ENCODE data around the gene ARHGAP28. TPM values are rescaled to one million over a fixed set of nuclear protein-coding genes. Genes with fewer than 3 reads are reported as not detected.
"Not testable (repeated sequence)": the region's sequence is repeated elsewhere in the genome, so short reads cannot be mapped to it uniquely, and the experiment has no call there.

Gene ARHGAP28
- polyA plus RNA-seq, 4 donors: 33.7 to 80.9 (median 65.4) TPM

DNA sequence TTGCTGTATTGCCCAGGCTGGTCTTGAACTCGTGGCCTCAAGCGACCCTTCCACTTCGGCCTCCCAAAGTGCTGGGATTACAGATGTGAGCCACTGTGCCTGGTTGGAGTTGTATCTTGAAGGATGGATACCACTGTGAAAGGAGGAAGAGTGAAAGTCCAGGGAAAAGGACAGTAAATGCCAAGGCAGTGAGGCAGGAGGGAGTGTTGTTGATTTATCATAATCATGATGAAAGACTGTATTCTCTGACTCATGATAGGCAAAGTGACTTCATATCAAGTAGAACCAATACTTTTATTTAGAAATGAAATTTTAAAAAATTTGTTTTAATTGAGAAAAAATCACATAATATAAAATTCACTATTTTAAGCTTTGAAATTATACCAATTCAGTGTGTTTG, 162.3 kb downstream of the ARHGAP28 start:
- DNase-seq (ENCODE audit: low read depth in 4 of 4, low spot score in 3 of 4): no peak

DNA sequence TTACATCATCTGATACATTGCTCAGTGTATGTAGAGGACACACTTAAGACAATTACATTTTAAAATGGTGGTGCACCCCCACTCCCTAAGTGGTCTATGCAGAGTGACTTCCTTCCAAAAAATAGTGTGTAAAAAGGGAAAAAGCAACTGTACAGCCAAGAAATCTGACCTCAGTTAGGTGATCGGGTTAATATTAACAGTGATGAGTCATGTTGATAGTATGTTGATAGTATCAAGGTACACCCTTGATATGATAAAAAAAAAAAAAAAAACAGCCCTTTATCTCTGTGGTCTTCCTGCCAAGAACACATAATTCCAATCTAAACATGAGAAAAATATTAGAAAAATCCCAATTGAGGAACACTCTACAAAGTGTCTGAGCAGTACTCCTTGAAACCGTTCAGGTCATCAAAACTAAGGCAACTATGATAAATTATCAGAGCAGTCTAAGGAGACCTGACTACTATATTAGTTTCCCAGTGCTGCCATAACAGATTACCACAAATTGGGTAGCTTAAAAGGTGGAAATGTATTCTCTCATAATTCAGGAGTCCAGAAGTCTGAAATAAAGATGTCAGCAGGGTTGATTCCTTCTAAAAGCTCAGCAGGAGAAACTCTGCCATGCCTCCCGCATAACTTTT, 171.9 kb downstream of the ARHGAP28 start:
- DNase-seq (ENCODE audit: low read depth in 4 of 4, low spot score in 3 of 4): no peak

DNA sequence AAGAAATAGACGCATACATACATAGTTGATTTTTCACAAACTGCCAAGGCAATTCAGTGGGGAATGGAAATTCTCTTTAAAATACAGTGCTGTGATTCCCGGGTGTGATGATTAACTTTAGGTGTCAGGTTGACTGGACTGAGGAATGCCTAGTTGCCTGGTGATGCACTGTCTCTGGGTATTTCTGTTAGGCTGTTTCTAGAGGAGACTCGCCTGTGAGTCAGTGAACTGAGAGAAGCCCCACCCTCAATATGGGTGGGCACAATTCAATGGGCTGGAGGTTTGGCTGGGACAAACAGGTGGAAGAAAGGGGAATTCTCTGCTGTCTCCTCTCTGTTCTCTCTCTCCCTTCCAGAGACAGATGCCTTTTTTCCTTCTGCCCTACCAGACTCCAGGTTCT, 187.6 kb downstream of the ARHGAP28 start:
- DNase-seq (ENCODE audit: low read depth in 4 of 4, low spot score in 3 of 4): no peak

DNA sequence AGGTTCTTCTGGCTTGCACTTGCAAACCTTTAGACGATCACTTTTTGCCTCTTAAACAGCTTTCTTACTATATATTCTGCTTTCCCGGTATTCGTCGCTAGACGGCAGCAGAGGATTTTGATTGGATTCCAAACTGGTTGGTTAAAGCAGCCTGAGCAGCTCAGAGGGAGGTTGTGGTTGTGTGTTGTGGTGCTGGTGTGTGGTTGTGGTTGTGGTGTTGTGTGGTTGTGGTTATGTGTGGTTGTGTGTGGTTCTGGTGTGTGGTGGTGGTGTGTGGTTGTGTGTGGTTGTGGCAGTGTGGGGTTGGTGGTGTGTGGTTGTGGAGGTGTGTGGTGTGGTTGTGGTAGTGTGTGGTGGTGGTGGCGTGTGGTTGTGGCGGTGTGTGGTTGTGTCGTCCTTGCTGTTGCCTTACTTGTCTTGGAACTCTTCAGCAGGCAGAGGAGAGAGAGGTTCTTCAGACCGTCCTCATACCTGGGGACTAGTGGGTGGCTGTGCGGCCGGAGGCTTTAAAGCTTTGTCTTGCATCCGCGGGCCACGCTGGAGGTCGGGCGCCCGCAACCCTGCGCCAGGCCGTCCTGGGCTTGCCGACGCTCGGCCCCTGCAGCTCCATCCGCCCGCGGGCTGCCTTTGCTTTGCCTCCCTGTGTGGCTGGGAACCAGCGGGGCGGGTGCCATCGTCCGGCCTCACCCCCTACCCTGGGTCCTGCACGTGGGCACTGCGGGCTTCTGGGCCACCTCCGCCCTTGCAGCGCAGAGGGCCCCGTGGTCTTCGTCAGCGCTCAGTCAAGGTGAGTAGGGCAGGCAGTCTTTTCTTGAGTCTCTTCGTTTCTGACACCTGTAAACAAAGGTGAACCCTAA, 190.8 kb downstream of the ARHGAP28 start:
- peak in 3 of 4 donors; percentile 40 to 63 (median 51) for DNase-seq (ENCODE audit: low read depth in 4 of 4, low spot score in 3 of 4)

DNA sequence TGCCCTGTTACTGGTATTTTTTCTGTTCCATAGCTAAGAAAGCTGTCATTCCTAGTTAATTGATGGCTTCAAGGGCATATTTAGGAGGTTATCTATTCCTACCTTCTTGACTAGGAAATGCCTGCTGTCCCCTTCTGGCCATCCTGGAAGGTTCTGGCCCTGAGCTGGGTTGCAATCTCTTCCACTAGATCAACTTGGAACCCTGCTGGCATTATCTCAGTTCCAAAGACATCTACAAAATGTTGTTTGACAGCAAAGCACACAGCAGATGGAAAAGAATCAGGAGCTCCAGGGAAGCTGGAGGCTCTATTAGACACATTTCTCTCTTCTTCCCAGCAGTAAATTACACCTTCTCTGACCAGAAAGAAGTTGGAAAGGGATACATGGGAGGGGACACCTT, 192.1 kb downstream of the ARHGAP28 start:
- DNase-seq (ENCODE audit: low read depth in 4 of 4, low spot score in 3 of 4): no peak

DNA sequence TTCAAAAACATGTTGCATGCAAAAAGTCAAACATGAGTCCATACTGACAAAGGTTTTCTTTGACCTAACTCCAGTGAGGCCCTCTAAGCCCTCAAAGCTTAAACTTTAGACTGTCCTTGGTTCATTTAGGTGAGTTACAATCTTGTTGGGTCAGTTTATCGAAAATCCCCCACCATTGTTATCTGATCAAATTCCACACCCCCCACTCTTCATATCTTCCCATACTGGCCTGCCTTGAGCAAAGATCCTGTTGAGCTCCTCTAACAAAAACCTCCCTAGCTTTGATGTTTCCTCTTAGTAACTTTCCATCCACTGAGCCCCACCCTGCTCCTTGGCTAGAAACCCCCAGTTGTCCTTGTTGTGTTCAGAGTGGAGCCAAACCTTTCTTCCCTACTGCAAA, 193.7 kb downstream of the ARHGAP28 start:
- DNase-seq (ENCODE audit: low read depth in 4 of 4, low spot score in 3 of 4): no peak

DNA sequence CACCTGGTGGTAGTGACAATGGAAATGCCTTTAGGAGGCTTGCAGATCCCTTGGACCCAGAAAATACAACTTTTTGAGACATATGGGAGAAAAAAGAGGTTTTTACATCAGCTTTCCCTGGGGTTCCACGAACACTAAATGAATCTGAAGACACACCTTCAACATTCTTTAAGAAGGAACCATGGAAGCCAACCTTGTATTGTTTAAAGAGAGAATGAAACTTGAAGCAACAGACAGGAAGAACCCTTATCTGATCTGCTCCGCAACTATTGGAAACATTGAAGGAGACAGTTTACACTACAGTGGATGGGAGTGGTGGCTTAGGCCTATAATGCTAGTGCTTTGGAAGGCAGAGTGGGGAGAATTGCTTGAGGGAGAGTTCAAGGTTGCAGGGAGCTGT, 197.6 kb downstream of the ARHGAP28 start:
- no peak for DNase-seq (ENCODE audit: low read depth in 4 of 4, low spot score in 3 of 4)

DNA sequence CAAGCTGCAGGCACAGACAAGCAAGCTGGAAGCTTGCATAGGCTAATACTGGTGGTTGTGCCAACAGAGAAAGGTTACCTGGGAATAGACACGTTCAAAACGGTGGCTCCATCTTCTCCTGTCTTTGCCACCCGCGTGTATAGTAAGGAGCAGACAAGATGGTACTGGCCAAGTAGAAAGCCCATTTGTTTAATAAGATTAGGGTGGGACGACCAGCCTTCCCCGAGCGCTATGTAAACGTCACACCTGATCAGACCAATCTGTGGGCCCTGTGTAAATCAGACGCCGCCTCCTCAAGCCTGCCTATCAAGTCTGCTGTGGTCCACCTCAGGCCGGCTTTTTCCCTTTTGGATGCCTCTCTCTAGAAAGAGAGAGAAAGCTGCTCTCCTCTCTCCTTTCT, 198.8 kb downstream of the ARHGAP28 start:
- DNase-seq (ENCODE audit: low read depth in 4 of 4, low spot score in 3 of 4): no peak

DNA sequence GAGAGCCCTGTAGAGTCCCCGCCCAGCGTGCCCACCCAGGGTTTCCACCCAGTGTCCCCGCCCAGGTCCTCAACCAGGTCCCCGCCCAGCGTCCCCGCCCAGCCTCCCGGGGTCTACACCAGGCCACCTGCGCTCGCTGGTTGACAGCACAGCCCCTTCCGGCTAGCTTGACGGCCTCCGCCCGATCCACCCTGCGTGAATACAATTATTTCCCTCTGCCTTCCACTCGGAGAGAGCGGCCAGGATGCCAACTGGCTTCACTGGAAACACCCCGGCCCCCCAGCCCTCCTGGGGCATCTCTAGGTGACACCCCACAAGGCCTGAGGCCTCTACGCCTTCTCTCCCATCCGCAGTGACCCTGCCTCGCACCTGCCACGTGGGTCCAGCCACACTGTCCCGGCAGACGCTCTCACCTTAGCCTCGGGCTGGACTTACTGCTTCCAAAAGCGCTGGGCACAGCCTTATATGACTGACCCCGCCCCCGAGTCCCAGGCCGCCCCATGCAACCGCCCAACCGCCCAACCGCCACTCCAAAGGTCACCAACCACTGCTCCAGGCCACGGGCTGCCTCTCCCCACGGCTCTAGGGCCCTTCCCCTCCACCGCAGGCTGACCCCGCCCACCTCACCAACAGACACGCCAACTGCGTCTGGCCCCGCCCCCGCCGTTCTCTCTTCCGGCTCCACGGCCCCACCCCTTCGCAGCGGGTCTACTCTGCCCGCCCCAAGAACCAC, 200.0 kb downstream of the ARHGAP28 start:
- no peak for DNase-seq (ENCODE audit: low read depth in 4 of 4, low spot score in 3 of 4)

DNA sequence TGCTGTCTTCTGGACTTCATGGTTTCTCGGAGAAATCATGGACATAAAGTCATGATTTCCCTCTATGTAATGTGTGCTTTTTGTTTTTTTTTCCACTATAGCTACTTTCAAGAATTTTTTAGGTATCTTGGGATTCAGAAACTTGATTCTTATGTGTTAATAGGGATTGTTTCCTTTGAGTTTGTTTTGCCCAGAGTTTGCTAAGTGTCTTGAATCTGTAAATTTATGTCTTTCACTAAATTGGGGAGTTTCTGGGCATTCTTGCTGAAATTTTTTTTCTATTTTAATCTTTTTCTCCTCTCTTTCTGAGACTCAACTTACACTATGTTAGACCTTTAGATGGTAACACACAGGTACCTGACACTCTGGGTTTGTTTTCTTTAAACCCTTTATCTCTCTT, 205.3 kb downstream of the ARHGAP28 start:
- no peak for DNase-seq (ENCODE audit: low read depth in 4 of 4, low spot score in 3 of 4)

DNA sequence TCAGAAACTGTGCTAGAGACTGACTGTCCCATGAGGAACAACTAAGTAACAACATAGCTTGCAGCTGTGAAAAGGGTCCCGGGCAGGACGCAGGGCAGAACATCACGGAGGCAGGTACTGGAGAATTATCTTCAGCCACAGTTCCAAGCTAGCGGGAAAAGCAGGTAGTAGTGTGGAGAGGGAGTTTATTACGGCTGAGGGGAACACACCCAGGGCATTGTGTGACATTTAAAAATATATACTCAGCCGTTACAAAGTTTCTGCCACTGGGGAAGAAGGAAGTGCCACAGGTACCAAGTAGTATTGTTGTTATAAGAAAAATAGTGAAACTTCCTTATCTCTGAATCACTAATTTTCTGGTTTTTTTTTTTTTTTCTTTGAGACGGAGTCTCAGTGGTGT, 208.5 kb downstream of the ARHGAP28 start:
- DNase-seq (ENCODE audit: low read depth in 4 of 4, low spot score in 3 of 4): no peak

DNA sequence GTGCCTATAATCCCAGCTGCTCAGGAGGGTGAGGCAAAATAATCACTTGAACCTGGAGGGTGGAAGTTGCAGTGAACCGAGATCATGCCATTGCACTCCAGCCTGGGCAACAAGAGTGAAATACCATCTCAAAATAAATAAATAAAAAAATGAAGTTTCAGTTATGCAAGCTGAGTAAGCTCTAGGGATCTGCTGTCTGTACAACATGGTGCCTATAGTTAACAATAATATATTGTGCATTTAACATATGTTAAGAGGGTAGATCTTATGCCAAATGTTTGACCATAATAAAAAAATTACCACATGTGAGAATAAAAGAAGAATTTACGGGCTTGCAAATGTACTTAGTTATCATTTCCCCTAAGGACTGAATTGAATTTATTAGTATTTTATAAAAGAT, 208.9 kb downstream of the ARHGAP28 start:
- not testable (repeated sequence) for DNase-seq (ENCODE audit: low read depth in 4 of 4, low spot score in 3 of 4)

DNA sequence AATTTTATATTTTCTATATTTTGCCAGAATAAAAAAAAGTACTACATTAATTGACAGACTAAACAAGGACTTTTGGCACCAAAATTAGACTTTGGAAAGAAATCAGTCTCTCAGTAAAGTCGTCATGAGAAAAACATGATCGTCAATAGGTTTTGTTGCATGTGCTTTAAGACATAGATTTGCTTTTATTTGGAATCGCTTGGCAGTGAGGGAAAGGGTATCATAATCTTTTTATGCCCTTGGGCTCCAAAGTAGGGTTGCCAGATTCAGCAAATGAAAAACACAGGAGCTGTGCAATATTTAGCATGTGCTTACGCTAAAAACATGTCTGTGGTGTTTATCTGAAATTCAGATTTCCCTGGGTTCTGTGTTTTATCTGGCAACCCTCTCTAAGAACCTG, 210.5 kb downstream of the ARHGAP28 start:
- DNase-seq (ENCODE audit: low read depth in 4 of 4, low spot score in 3 of 4): no peak

DNA sequence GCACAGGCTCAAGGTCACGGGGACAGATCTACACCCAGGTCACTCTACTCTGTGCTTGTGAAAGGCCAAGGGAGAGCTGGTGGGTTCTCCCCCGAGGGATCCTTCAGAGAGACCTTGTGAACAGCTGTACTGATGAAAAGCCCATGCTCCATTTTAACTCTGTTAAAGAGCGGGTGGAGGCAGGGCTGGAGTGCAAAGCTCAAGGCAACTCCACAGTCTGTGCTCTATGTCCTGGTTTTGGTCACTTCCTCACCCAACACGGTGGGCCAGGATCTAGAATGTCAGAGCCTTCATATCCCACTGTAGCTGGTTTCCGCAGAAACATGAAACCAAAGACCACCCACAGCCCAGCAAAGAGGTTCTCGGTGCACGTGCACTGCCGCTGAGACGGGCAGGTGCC, 210.9 kb downstream of the ARHGAP28 start:
- no peak for DNase-seq (ENCODE audit: low read depth in 4 of 4, low spot score in 3 of 4)

DNA sequence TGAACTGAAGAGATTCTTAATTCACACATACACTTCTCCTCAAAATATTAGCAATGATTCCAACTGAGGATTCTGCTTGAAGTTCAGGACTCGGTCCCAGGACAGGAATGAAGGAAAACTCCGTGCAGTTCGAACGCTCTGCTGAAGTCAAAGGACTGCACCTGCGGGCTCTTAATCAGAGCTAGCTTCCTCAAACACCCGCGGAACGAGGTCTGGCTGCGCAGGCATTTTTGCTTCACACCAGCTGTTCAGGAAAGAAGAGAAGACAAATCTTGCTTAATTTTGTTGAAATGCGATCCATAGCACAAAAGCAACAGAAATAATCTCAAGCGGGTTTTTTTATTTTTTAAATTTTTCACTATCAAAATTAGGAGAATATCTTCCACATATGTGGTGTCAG, 212.5 kb downstream of the ARHGAP28 start:
- no peak for DNase-seq (ENCODE audit: low read depth in 4 of 4, low spot score in 3 of 4)

DNA sequence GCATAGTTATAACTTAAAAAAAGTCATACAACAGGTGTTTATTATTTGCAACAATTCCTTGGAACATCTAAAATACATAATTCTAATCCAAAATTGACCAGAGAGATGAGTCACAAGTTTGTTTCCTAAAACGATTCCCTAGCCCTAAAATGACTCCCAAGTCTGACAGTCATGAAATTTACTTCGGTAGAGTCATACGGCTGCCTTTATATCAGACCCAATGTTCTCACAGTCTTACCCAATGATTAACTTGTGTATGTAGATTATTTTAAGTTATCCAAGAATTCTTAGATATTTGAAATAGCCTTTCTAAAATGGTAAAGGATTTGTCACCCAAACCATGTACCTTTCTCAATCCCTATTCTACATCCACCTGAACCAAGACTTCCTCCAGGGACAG, 213.2 kb downstream of the ARHGAP28 start:
- DNase-seq (ENCODE audit: low read depth in 4 of 4, low spot score in 3 of 4): no peak

DNA sequence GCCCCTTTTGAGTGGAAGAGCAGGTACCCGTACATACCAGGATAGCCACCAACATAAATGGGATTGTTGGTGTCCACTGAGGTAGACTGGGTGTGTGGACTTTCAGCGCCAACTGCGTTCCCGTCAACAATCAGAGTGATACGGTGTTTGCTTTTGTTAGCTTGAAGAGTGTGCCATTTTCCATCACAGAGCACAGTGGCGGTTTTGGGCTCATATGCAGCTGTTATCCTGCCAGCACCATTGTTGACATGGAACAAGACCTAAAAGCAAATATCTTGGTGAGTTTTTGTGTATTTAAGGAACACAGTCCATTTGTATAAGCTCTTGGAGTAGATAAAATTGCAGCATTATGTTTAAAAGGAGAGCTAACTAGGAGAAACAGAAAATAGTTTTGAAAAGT, 213.6 kb downstream of the ARHGAP28 start:
- no peak for DNase-seq (ENCODE audit: low read depth in 4 of 4, low spot score in 3 of 4)

DNA sequence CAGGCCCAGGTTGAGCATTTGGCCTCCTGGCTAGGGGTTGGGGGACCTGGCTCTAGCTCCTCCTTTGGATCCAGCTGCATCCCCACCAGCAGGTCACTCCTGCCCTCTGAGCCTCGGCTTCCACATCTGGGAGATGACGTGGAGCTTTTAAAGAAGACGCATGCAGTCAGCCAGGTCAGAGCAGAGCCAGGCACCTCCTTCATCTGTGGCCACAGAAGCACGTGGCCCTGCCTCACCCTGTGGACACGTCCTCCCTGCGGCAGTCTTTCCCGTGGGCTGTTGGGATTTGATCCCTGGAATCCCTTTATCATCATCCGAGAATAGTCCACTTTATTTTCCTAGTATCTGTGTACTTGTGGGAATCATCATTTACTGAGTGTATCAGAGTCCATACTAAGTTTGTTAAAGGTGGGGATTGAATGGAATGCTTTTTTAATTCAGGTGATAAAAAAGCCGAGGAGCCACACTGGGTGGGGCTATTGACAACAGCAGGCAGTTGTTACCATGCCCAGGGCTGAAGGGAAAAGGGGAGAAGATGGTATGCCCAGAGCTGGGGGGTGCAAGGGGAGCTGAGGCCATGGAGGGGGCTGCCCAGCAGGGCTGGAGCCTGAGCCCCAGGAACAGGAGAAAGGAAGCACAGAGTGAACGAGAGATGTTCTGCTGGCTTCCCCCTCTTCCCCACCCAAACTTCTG, 218.0 kb downstream of the ARHGAP28 start:
- no peak for DNase-seq (ENCODE audit: low read depth in 4 of 4, low spot score in 3 of 4)

DNA sequence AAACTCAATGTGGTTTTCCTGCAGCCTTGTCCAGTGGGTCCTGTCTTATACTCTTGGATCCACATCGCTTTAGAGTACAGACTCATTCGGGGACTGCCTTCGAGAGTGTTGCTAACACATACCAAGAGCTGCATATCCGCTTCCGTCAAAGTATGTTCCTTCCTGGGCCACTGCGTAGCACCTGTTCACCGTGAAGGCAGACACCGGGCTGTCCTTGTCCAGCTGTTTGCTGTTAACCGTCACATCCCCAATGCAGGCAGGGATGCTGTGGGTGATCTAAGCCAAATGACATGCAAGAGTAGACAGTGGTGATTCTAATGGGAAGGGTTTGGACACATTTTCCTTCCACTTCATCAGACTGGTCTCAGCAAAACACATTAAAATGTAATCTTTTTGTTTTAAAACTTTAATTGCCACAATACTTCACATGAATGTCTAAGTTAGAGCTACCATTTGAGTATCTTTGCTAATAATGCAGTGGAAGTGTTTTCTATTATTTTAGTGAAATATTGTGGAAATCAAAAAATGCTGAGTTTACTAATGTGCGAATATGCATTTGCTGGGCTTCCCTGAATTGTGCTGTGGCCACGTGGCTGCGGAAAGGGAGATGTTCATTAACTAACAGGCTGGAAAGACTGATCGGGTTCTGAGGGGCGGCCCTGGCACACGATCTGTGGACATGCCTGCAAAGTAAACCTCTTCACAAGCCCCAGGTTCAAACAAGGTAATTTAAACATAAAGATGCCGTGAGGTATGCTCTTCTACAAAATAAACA, 219.0 kb downstream of the ARHGAP28 start:
- DNase-seq (ENCODE audit: low read depth in 4 of 4, low spot score in 3 of 4): no peak

Measured in left renal pelvis (tissue), 4 donors.